Subcutaneous adipose tissue (tissue), 4 donors: ENCODE data around the gene FASN. TPM values are rescaled to one million over a fixed set of nuclear protein-coding genes. Genes with fewer than 3 reads are reported as not detected.

Experiments used
- total RNA-seq, 4 donors: library from RNA; depleted of rRNA; stranded (reverse); fragments of >200 nt; gene quantifications; one replicate each; pipeline ENCODE4 v1.1.0, GENCODE V29; 2016
- TF ChIP-seq, protein P1 (sequence below): fragments of 450-650 bp; IDR thresholded peaks from one replicate; pipeline ENCODE4 v1.5.1; 2016; ENCODE audit warnings: low read depth, mild to moderate bottlenecking, control low read depth, antibody characterized with exemption, moderate library complexity

FASN gene
- total RNA-seq, 4 donors from 2014 or later, result 148 to 4,879 (median 378) TPM

DNA sequence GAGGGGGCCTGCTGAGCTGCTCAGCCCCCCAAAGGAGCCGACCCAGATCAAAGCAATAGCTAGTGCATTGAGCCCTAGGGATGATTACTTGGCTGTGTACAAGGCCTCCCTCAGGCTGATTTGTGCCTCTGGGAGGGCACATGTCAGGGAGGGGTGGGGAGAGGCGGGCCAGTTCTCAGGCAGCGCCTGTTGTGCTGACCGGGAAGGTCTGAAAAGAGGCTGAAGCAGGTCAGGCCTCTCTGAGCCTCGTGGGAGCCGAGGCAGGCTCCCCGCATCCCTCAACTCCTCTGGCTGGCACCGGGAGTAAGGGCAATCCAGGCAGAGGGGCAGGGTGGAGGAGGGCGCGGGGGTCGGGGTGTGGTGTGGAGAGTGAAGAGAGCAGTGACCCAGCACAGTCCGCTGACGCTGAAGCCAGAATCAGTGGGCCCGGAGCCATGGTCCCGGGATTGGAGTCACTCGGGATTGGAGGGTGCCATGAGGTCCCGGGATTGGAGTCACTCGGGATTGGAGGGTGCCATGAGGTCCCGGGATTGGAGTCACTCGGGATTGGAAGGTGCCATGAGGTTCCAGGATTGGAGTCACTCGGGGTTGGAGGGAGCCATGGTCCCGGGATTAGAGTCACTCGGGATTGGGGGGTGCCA lies 63.5 kb downstream of the FASN start:
- TF ChIP-seq, protein P1, sequence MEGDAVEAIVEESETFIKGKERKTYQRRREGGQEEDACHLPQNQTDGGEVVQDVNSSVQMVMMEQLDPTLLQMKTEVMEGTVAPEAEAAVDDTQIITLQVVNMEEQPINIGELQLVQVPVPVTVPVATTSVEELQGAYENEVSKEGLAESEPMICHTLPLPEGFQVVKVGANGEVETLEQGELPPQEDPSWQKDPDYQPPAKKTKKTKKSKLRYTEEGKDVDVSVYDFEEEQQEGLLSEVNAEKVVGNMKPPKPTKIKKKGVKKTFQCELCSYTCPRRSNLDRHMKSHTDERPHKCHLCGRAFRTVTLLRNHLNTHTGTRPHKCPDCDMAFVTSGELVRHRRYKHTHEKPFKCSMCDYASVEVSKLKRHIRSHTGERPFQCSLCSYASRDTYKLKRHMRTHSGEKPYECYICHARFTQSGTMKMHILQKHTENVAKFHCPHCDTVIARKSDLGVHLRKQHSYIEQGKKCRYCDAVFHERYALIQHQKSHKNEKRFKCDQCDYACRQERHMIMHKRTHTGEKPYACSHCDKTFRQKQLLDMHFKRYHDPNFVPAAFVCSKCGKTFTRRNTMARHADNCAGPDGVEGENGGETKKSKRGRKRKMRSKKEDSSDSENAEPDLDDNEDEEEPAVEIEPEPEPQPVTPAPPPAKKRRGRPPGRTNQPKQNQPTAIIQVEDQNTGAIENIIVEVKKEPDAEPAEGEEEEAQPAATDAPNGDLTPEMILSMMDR, result no peak

DNA sequence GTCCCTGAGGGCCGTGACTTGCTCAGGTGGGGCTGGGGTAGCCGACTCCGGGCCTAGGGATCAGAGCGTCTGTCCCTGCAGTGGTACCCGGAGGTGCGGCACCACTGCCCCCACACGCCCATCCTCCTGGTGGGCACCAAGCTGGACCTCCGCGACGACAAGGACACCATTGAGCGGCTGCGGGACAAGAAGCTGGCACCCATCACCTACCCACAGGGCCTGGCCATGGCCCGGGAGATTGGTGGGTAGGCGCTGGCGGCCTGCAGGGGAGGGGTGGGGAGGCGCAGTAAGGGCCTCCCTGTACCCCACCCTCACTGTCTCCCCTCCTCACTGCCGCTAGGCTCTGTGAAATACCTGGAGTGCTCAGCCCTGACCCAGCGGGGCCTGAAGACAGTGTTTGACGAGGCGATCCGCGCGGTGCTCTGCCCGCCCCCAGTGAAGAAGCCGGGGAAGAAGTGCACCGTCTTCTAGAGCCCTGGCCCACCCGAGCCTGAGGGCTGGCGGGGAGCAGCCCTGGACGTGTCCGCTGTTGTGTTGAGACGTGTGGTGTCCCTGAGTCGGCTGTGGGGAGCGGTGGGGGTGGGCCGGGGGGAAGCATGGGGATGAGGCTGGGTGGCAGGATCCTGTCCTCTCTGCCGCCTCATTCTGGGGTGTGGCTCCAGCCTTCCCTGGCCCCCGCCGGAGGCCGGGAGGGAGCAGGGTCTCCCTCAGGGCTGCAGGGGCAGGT lies 64.5 kb downstream of the FASN start:
- TF ChIP-seq, protein P1, result no peak

DNA sequence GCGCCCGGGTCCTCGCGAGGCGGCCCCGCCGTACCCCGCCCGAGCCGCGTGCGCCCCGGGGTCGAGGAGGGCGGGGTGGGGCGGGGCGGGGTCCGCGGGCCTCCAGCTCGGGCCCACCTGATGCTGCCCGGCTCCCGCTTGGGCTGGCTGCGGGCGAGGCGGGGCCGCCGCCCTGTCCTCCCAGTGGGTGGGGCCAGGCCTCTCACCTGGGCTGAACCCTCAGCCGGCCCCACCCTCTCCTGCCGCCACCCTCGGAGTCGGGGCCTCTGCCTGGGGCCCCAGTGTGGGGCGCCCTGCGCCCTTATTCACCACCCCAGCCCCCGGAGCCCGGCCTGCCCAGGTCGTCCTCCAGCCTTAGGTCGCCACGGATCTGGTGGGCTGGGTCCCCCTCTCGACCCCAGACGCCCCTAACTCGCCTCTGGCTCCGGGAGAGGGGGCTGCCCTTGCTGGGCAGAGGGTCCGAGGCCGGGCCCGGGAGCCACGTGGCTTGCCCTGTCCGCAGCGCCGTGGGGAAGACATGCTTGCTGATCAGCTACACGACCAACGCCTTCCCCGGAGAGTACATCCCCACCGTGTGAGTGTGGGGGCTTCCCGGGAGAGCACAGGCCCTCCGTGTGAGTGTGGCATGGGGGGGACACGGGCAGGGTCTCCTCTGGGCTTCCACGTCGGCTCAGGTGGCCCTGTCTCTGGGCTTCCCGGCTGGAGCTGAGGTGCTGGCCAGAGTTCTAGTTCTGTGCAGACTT lies 66.0 kb downstream of the FASN start:
- TF ChIP-seq, protein P1, result no peak

- TF ChIP-seq, protein P1, result no peak
Observed at GRCh38 chr17:82031303-82031884, 66.6 kb downstream of the FASN start, which contains the start of gene RAC3. Gene RAC3, plus strand, starts transcription at chr17:82031678. Its CDS starts 84 bp downstream, at chr17:82031762.

GRCh38 chr17:82030470-82031302 lies 67.3 kb downstream of the FASN start:
- TF ChIP-seq, protein P1, result no peak

DNA sequence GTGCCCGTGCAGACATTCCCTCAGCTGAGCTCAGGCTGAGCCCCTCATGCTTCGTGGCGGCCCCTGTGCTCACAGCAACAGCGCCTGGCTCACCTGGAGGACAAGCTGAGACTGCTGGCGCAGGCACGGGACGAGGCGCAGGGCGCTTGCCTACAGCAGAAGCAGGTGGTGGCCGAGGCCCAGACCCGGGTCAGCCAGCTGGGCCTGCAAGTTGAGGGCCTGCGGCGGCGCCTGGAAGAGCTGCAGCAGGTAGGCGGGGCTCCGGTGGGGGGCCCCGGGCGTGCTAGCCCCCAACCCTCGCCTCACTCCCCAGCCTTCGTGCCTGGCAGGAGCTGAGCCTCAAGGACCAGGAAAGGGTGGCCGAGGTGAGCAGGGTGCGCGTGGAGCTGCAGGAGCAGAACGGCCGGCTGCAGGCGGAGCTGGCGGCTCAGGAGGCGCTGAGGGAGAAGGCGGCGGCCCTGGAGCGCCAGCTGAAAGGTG lies 68.0 kb downstream of the FASN start:
- TF ChIP-seq, protein P1, result no peak
